ENCODE measurements around the gene RFC3. TPM values are rescaled to one million over a fixed set of nuclear protein-coding genes. Genes with fewer than 3 reads are reported as not detected.

Gene RFC3
- total RNA-seq, 1 donor from 2014 or later = 3.4 TPM

DNA sequence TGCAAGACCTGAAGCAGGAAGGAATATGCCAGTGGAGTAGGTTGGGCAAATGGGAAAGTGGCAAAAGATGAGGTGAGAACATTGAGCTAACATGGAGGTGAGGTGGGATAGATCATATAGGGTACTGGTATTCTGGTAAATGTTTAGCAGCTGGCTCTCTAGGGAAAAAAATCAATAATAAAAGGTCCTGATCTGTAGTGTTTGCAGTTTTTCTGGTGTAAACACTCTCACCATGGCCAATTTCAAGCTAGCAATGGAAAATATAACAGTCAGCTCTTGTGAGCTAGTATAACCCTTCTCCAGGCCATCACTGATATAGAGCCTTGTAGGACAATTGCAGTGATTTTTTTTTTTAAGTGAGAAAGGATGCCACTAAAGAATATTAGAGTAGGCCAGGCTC, 31.3 kb downstream of the RFC3 start:
- no peak for FAIRE-seq
- TF ChIP-seq, protein P1, sequence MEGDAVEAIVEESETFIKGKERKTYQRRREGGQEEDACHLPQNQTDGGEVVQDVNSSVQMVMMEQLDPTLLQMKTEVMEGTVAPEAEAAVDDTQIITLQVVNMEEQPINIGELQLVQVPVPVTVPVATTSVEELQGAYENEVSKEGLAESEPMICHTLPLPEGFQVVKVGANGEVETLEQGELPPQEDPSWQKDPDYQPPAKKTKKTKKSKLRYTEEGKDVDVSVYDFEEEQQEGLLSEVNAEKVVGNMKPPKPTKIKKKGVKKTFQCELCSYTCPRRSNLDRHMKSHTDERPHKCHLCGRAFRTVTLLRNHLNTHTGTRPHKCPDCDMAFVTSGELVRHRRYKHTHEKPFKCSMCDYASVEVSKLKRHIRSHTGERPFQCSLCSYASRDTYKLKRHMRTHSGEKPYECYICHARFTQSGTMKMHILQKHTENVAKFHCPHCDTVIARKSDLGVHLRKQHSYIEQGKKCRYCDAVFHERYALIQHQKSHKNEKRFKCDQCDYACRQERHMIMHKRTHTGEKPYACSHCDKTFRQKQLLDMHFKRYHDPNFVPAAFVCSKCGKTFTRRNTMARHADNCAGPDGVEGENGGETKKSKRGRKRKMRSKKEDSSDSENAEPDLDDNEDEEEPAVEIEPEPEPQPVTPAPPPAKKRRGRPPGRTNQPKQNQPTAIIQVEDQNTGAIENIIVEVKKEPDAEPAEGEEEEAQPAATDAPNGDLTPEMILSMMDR (IDR thresholded peaks at IDR 0.05; ENCODE audit: insufficient read depth, low read length, severe bottlenecking) = no peak
- no peak overlapping the region for H3K4me3 ChIP-seq (ENCODE audit: low read depth, low read length)

DNA sequence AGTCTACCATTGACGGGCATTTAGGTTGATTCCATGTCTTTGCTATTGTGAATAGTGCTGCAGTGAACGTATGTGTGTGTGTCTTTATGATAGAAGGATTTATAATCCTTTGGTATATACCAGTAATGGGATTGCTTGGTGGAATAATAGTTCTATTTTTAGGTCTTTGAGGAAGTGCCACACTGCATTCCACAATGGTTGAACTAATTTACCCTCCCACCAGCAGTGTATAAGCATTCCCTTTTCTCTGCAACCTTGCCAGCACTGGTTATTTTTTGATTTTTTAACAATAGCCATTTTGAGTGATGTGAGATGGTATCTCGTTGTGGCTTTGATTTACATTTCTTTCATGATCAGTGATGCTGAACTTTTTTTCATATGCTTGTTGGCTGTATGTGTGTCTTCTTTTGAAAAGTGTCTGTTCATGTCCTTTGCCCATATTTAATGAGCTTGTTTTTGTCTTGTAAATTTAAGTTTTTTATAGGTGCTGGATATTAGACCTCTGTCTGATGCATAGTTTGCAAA, 37.5 kb downstream of the RFC3 start:
- no peak for DNase-seq (ENCODE audit: low read depth)
- Histone ChIP-seq H3K27me3 (ENCODE audit: control insufficient read depth, insufficient read depth, low read length) (no peaks in the 10 kb centered on the region), H3K4me3 (ENCODE audit: low read depth, low read length) (no peak overlapping the region), H3K36me3 (ENCODE audit: control insufficient read depth, insufficient read depth, low read length) (no peaks in the 10 kb centered on the region)
- FAIRE-seq = no peak
- TF ChIP-seq, protein P1 (IDR thresholded peaks at IDR 0.05; ENCODE audit: insufficient read depth, low read length, severe bottlenecking) = no peak

More for the DNA sequence above, 31.3 kb downstream of the RFC3 start:
- H3K36me3 ChIP-seq (ENCODE audit: control insufficient read depth, insufficient read depth, low read length) = no peaks in the 10 kb centered on the region
- H3K27me3 ChIP-seq (ENCODE audit: control insufficient read depth, insufficient read depth, low read length) = no peaks in the 10 kb centered on the region
- DNase-seq (ENCODE audit: low read depth) = no peak

DNA sequence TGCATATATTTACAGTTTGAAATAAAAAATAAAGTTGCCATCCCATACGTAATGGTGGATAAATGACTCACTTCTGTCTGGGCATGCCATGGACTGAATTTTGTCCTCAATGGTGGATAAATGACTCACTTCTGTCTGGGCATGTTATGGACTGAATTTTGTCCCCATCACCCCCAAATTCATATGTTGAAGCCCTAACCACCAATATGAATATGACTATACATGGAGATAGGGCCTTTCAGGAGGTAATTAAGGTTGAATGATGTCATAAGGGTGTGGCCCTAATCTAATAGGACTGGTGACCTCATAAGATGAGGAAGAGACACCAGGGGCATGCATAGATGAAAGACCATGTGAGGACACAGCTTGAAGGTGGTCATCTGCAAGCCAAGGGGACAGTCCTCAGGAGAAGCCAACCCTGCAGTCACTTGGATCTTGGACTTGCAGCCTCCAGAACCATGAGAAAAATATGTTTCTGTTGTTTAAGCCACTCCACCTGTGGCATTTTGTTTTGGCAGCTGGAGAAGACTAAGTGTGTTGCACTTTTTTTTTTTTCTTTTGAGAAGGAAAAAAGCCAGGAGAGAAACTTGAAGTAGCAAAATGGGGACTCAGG, 41.8 kb downstream of the RFC3 start:
- Histone ChIP-seq H3K27me3 (ENCODE audit: control insufficient read depth, insufficient read depth, low read length) (no peaks in the 10 kb centered on the region), H3K4me3 (ENCODE audit: low read depth, low read length) (no peak overlapping the region), H3K36me3 (ENCODE audit: control insufficient read depth, insufficient read depth, low read length) (no peaks in the 10 kb centered on the region)
- DNase-seq (ENCODE audit: low read depth) (peak; percentile 96), FAIRE-seq (no peak)
- TF ChIP-seq, protein P1 (IDR thresholded peaks at IDR 0.05; ENCODE audit: insufficient read depth, low read length, severe bottlenecking) = no peak

DNA sequence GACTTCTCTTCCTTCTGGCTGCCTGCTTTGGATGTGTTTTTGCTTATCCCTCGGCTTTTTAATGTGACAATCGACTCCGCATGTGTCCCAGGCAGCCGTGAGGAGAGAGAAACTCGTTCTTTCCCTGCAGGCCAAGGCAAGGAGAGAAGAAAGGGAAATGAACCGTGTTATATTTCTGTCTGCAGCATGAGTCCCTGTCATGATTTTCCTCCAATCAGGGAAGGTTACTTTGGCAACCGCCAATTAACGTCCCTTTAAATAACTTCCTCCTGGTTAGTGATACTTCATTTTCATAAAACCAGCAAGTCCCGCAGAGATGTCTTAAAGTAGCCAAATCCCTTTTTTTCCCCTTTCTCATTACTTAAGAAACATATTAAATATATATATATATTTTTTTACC, 42.6 kb downstream of the RFC3 start:
- TF ChIP-seq, protein P1 (IDR thresholded peaks at IDR 0.05; ENCODE audit: insufficient read depth, low read length, severe bottlenecking) = no peak
- H3K27me3 ChIP-seq (ENCODE audit: control insufficient read depth, insufficient read depth, low read length) = no peaks in the 10 kb centered on the region
- no peak for FAIRE-seq
- no peak for DNase-seq (ENCODE audit: low read depth)
- no peak overlapping the region for H3K4me3 ChIP-seq (ENCODE audit: low read depth, low read length)
- H3K36me3 ChIP-seq (ENCODE audit: control insufficient read depth, insufficient read depth, low read length) = no peaks in the 10 kb centered on the region

DNA sequence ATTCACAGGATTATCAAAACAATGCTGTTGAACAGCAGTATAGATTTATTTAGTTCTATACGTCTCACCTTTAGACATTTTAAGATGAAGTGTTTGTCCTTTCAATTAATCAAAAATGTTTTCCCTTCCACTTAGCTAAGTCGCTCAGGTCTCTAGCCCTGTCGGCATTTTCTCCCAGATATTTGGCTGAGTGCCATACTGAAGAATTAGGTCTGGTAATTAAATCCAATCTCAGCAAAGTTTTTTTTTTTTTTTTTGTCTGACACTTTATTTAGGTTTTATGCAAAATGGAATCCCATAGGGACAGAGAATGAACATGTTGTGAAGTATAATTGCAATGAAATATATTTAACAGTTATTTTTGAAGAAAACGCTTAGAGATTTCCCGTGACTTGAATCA, 44.1 kb downstream of the RFC3 start:
- FAIRE-seq = no peak
- TF ChIP-seq, protein P1 (IDR thresholded peaks at IDR 0.05; ENCODE audit: insufficient read depth, low read length, severe bottlenecking) = no peak
- DNase-seq (ENCODE audit: low read depth) = no peak
- Histone ChIP-seq H3K27me3 (ENCODE audit: control insufficient read depth, insufficient read depth, low read length) (no peaks in the 10 kb centered on the region), H3K4me3 (ENCODE audit: low read depth, low read length) (no peak overlapping the region), H3K36me3 (ENCODE audit: control insufficient read depth, insufficient read depth, low read length) (no peaks in the 10 kb centered on the region)
